ENCODE measurements around the gene LINGO3. TPM values are rescaled to one million over a fixed set of nuclear protein-coding genes. Genes with fewer than 3 reads are reported as not detected.
A peak's percentile ranks its signal among the peaks of the same experiment; 100 is the strongest.

Gene LINGO3
- total and polyA plus RNA-seq, 2 of the 4 experiments (the other 2 are of a cell fraction): not detected

- peak overlapping the region; percentile 82 for H2AK5ac ChIP-seq (ENCODE audit: low read depth, low read length)
- intact Hi-C loops (cut with micrococcal nuclease) (no loop called here), dilution Hi-C loops (cut with HindIII; ENCODE audit: low sequenced_read_pairs, unreplicated experiment) (no loop called here), in situ Hi-C loops (cut with MboI; ENCODE audit: low sequenced_read_pairs) (no loop called here)
- 60% methylated on average over 4 of the region's 18 CpGs; no CpG with 5 or more reads in 1 of the 2 experiments for WGBS, 2 experiments (ENCODE audit: extremely low coverage in 2 of 2, insufficient read length in 1 of 2)
- H3K4me3 ChIP-seq (ENCODE audit: insufficient read depth, low read depth, low read length): no peak overlapping the region
- H2AFZ ChIP-seq (replicated peaks; ENCODE audit: low read length, poor library complexity): peak overlapping the region; percentile 89
- H3K56ac ChIP-seq (ENCODE audit: extremely low read depth, insufficient read depth, low read length): no peak overlapping the region; the same call in 1 of the 2 replicates
- H3K9ac ChIP-seq (ENCODE audit: low read depth, low read length): no peak overlapping the region
- H3K36me3 ChIP-seq (ENCODE audit: control insufficient read depth, insufficient read depth, low read length): peaks cover 2% of the 10 kb centered on the region; the same call in 1 of the 2 replicates
- H4K5ac ChIP-seq (ENCODE audit: low read depth, low read length): peak overlapping the region; percentile 62; the same call in 1 of the 2 replicates
- ATAC-seq (ENCODE audit: low read depth): peak; percentile 16
- peak overlapping the region; percentile 60 for H2AK9ac ChIP-seq (replicated peaks; ENCODE audit: low read depth, low read length, poor library complexity)
- H3K14ac ChIP-seq (replicated peaks; ENCODE audit: low read depth, low read length): peak overlapping the region; percentile 68
- H3K27ac ChIP-seq (ENCODE audit: insufficient read depth, low read length): no peak overlapping the region
- H2BK5ac ChIP-seq (ENCODE audit: low read depth, low read length, poor library complexity, severe bottlenecking): peak overlapping the region; percentile 28
- peaks cover 0 to 15% of the 10 kb centered on the region in 2 experiments; a peak in 1 of 4 replicates for H3K79me1 ChIP-seq (ENCODE audit: low read depth in 1 of 2, low read length in 2 of 2)
- peak overlapping the region; percentile 36; the same call in 1 of the 2 replicates for H4K91ac ChIP-seq (ENCODE audit: insufficient read depth, low read depth, low read length)
- no peak overlapping the region for H3K4me2 ChIP-seq (ENCODE audit: low read depth, low read length)
- peaks cover 4% of the 10 kb centered on the region for H3K4me1 ChIP-seq (ENCODE audit: control insufficient read depth, insufficient read depth, low read length)
- no peaks in the 10 kb centered on the region for H3K9me3 ChIP-seq (ENCODE audit: control insufficient read depth, insufficient read depth, low read length)
- no peak overlapping the region for H3K18ac ChIP-seq (ENCODE audit: low read depth, low read length)
- H2BK20ac ChIP-seq (ENCODE audit: low read depth, low read length): peak overlapping the region; percentile 11; the same call in 1 of the 2 replicates
- ChIA-PET CTCF (no interaction called here), POLR2A (ENCODE audit: unreplicated experiment) (no interaction called here)
- H2BK120ac ChIP-seq (ENCODE audit: low read depth, low read length): peak overlapping the region; percentile 52
- peak; percentile 68; the same call in 1 of the 2 replicates for TF ChIP-seq MXI1 (IDR thresholded peaks at IDR 0.05; ENCODE audit: borderline replicate concordance, low read depth, low read length)
- no peak for TF ChIP-seq MAZ (IDR thresholded peaks at IDR 0.05; ENCODE audit: borderline replicate concordance, low read depth, low read length)
- TF ChIP-seq USF2 (IDR thresholded peaks at IDR 0.05; ENCODE audit: low read depth, low read length): peak; percentile 80
- no peak for TF ChIP-seq ELK1 (IDR thresholded peaks at IDR 0.05; ENCODE audit: borderline replicate concordance, low read depth, low read length)
- no peaks in the 10 kb centered on the region; the same call in 1 of the 2 replicates for H3K9me1 ChIP-seq (ENCODE audit: insufficient read depth, low read length)
- no peak overlapping the region for H3K23ac ChIP-seq (ENCODE audit: low read depth, low read length)
- peak overlapping the region; percentile 60 for H3K4ac ChIP-seq (ENCODE audit: low read depth, low read length)
- no peak overlapping the region; the same call in 2 of the 3 replicates for H2BK15ac ChIP-seq (ENCODE audit: low read depth, low read length)
- H4K8ac ChIP-seq (ENCODE audit: low read depth in 2 of 2, low read length in 2 of 2): peak overlapping the region; percentile 24 to 96; a peak in 3 of 4 replicates
- BruUV-seq (replicated peaks): no TSS peak
- peaks cover 21% of the 10 kb centered on the region for H4K20me1 ChIP-seq (ENCODE audit: insufficient read depth, low read length)
- H3K27me3 ChIP-seq (ENCODE audit: control insufficient read depth, insufficient read depth, low read length): no peaks in the 10 kb centered on the region
- peak; percentile 75 for DNase-seq
Measured at GRCh38 chr19:2266183-2266993, 41.6 kb downstream of the LINGO3 start.
